NT2/D1 (cell line): Measurements from ENCODE around the gene MKLN1.

ENCODE experiments used
- DNase-seq: peaks from one replicate; pipeline ENCODE4 v3.0.0-alpha.2; 2011; ENCODE audit warnings: low read depth, low spot score
- H3K27me3 ChIP-seq: 2 replicates; pipeline ENCODE4 v1.6.0; 2011; ENCODE audit warnings: mild to moderate bottlenecking; ENCODE audit not compliant: insufficient read length, insufficient read depth
- H3K36me3 ChIP-seq: 2 replicates; pipeline ENCODE4 v1.6.1; 2011; ENCODE audit warnings: mild to moderate bottlenecking, low read length, mixed read lengths; ENCODE audit not compliant: insufficient read depth, insufficient read length
- H3K4me1 ChIP-seq: 2 replicates; pipeline ENCODE4 v1.5.1; 2011; ENCODE audit not compliant: insufficient read depth, insufficient read length
- H3K4me3 ChIP-seq: 2 replicates; pipeline ENCODE4 v1.5.1; 2011; ENCODE audit warnings: low read depth; ENCODE audit not compliant: insufficient read length
- H3K9ac ChIP-seq: 2 replicates; pipeline ENCODE4 v1.6.0; 2011; ENCODE audit warnings: low read depth; ENCODE audit not compliant: insufficient read length
- H3K9me3 ChIP-seq: 2 replicates; pipeline ENCODE4 v1.5.1; 2011; ENCODE audit warnings: mild to moderate bottlenecking, low read length; ENCODE audit not compliant: insufficient read depth
- SUZ12 ChIP-seq: IDR thresholded peaks from 2 replicates; pipeline ENCODE4 v1.6.1; 2011; ENCODE audit not compliant: insufficient read length, insufficient read depth; ENCODE audit errors: extremely low read depth
- YY1 ChIP-seq: IDR thresholded peaks from 2 replicates; pipeline ENCODE4 v1.6.1; 2011; ENCODE audit not compliant: insufficient read length, insufficient read depth
- ZNF274 ChIP-seq: IDR thresholded peaks from 2 replicates; pipeline ENCODE4 v1.6.1; 2011; ENCODE audit warnings: mild to moderate bottlenecking, low read depth, low read length

The MKLN1 gene

GRCh38 chr7:131327626-131328376 is at the start of gene MKLN1:
Gene MKLN1 (plus strand): TSS chr7:131327876. CDS start chr7:131327900, 24 bp downstream.
- peak within 1 kb of the TSS; percentile 91 for H3K4me3 ChIP-seq
- no peaks in the 10 kb centered on the region for H3K9me3 ChIP-seq
- TF ChIP-seq ZNF274 (no peak), YY1 (peak; percentile 81)
- DNase-seq, result peak; percentile 91
- H3K9ac ChIP-seq, result peak within 1 kb of the TSS; percentile 93
- H3K36me3 ChIP-seq, result peaks cover 6% of the 10 kb centered on the region
- no peaks in the 10 kb centered on the region for H3K27me3 ChIP-seq
- no peaks in the 10 kb centered on the region for H3K4me1 ChIP-seq

GRCh38 chr7:131279044-131279443 is 48.6 kb upstream of the MKLN1 start:
- DNase-seq, result no peak
- H3K27me3 ChIP-seq, result no peaks in the 10 kb centered on the region
- no peak for TF ChIP-seq YY1
- TF ChIP-seq ZNF274, result no peak
- no peak for TF ChIP-seq SUZ12

GRCh38 chr7:131281266-131282048 is 46.2 kb upstream of the MKLN1 start:
- no peak for DNase-seq
- H3K4me3 ChIP-seq, result no peak overlapping the region
- no peaks in the 10 kb centered on the region for H3K27me3 ChIP-seq
- H3K4me1 ChIP-seq, result peaks cover 3% of the 10 kb centered on the region
- TF ChIP-seq ZNF274 (no peak), YY1 (no peak), SUZ12 (no peak)
- H3K36me3 ChIP-seq, result no peaks in the 10 kb centered on the region
- peaks cover 8% of the 10 kb centered on the region; the same call in 1 of the 2 replicates for H3K9me3 ChIP-seq
- no peak overlapping the region for H3K9ac ChIP-seq

More at GRCh38 chr7:131279044-131279443, 48.6 kb upstream of the MKLN1 start:
- Histone ChIP-seq H3K9ac (no peak overlapping the region), H3K36me3 (no peaks in the 10 kb centered on the region), H3K4me3 (no peak overlapping the region), H3K4me1 (no peaks in the 10 kb centered on the region), H3K9me3 (peaks cover 8% of the 10 kb centered on the region; the same call in 1 of the 2 replicates)

- H3K9me3 ChIP-seq, result peaks cover 6% of the 10 kb centered on the region; the same call in 1 of the 2 replicates
These were observed 42.8 kb upstream of the MKLN1 start for GRCh38 chr7:131284702-131285419.

DNA sequence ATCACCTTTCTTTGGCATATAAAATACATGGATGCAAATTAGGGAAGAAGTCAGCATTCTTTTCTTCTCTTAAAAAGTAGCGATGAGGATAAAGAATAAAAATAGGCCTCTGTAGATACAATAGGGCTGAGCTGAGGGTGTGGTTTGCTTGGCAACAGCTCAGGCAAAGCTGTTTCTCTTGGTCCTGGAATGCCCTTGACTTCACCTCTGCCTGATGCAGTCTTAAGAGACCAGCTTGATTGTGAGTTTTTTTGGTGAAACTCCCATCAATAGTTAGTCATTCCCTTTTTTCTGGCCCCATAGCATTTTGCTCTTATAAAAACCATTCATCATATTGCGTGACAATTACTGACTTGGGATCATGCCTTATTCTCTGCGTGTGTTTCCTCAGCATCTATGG is 42.1 kb upstream of the MKLN1 start:
- H3K9ac ChIP-seq, result no peak overlapping the region
- no peak for TF ChIP-seq SUZ12
- TF ChIP-seq YY1, result no peak
- TF ChIP-seq ZNF274, result no peak

More at GRCh38 chr7:131284702-131285419, 42.8 kb upstream of the MKLN1 start:
- H3K4me1 ChIP-seq, result peaks cover 3% of the 10 kb centered on the region
- no peaks in the 10 kb centered on the region for H3K36me3 ChIP-seq
- H3K9ac ChIP-seq, result no peak overlapping the region
- no peaks in the 10 kb centered on the region for H3K27me3 ChIP-seq
- TF ChIP-seq ZNF274 (no peak), SUZ12 (no peak), YY1 (no peak)
- no peak for DNase-seq
- H3K4me3 ChIP-seq, result no peak overlapping the region

GRCh38 chr7:131288450-131288849 is 39.2 kb upstream of the MKLN1 start:
- no peaks in the 10 kb centered on the region for H3K9me3 ChIP-seq
- no peaks in the 10 kb centered on the region for H3K27me3 ChIP-seq
- DNase-seq, result no peak
- no peaks in the 10 kb centered on the region for H3K36me3 ChIP-seq
- no peak overlapping the region for H3K4me3 ChIP-seq
- no peak overlapping the region for H3K9ac ChIP-seq
- peaks cover 3% of the 10 kb centered on the region for H3K4me1 ChIP-seq
- TF ChIP-seq YY1, result no peak
- TF ChIP-seq SUZ12, result no peak
- no peak for TF ChIP-seq ZNF274

More for the DNA sequence above, 42.1 kb upstream of the MKLN1 start:
- no peak overlapping the region for H3K4me3 ChIP-seq
- no peaks in the 10 kb centered on the region for H3K36me3 ChIP-seq
- H3K27me3 ChIP-seq, result no peaks in the 10 kb centered on the region
- DNase-seq, result no peak
- no peaks in the 10 kb centered on the region for H3K9me3 ChIP-seq
- peaks cover 3% of the 10 kb centered on the region for H3K4me1 ChIP-seq

GRCh38 chr7:131289051-131289450 is 38.6 kb upstream of the MKLN1 start:
- H3K27me3 ChIP-seq, result no peaks in the 10 kb centered on the region
- H3K9me3 ChIP-seq, result no peaks in the 10 kb centered on the region
- peaks cover 3% of the 10 kb centered on the region for H3K4me1 ChIP-seq
- H3K9ac ChIP-seq, result no peak overlapping the region
- no peaks in the 10 kb centered on the region for H3K36me3 ChIP-seq
- DNase-seq, result no peak
- TF ChIP-seq ZNF274 (no peak), YY1 (no peak), SUZ12 (no peak)
- H3K4me3 ChIP-seq, result no peak overlapping the region
